H9 (cell line): ENCODE data around the gene DLAT. TPM values are rescaled to one million over a fixed set of nuclear protein-coding genes. Genes with fewer than 3 reads are reported as not detected.

Experiments
- DNase-seq: peaks from one replicate; pipeline ENCODE4 v3.0.0-alpha.2; 2017
- H2AFZ ChIP-seq: one replicate; pipeline ENCODE4 v1.6.1; 2013; ENCODE audit warnings: mild to moderate bottlenecking, low read length, control low read depth, moderate library complexity
- H2AK5ac ChIP-seq: 2 replicates; pipeline ENCODE4 v1.6.1; 2013; ENCODE audit warnings: low read length, control low read depth, mixed read lengths; ENCODE audit not compliant: insufficient read length
- H2BK120ac ChIP-seq: one replicate; pipeline ENCODE4 v1.6.1; 2013; ENCODE audit warnings: low read depth, mild to moderate bottlenecking, low read length, control low read depth, inconsistent platforms; ENCODE audit not compliant: poor library complexity, severe bottlenecking
- H2BK12ac ChIP-seq: 2 replicates; pipeline ENCODE4 v1.6.1; 2013; ENCODE audit warnings: low read length, control low read depth, mixed read lengths, low read depth; ENCODE audit not compliant: insufficient read length
- H2BK15ac ChIP-seq: 2 replicates; pipeline ENCODE4 v1.6.1; 2013; ENCODE audit warnings: low read depth, low read length, control low read depth
- H2BK20ac ChIP-seq: one replicate; pipeline ENCODE4 v1.6.1; 2013; ENCODE audit warnings: low read depth, mild to moderate bottlenecking, low read length, control low read depth, inconsistent platforms; ENCODE audit not compliant: poor library complexity, severe bottlenecking
- H2BK5ac ChIP-seq: 2 replicates; pipeline ENCODE4 v1.6.1; 2013; ENCODE audit warnings: low read length, control low read depth, mixed read lengths; ENCODE audit not compliant: insufficient read length
- H3K14ac ChIP-seq: 2 replicates; pipeline ENCODE4 v1.6.1; 2013; ENCODE audit warnings: low read length, control low read depth; ENCODE audit not compliant: insufficient read depth
- H3K18ac ChIP-seq: 2 replicates; pipeline ENCODE4 v1.6.1; 2013; ENCODE audit warnings: low read depth, mild to moderate bottlenecking, mixed read lengths, low read length, control low read depth; ENCODE audit not compliant: insufficient read length
- H3K23ac ChIP-seq: 2 replicates; pipeline ENCODE4 v1.6.1; 2013; ENCODE audit warnings: low read length, control low read depth, mixed read lengths, low read depth; ENCODE audit not compliant: insufficient read length
- H3K23me2 ChIP-seq: 2 replicates; pipeline ENCODE4 v1.6.1; 2013; ENCODE audit warnings: low read depth, mild to moderate bottlenecking, mixed read lengths, low read length, control low read depth; ENCODE audit not compliant: insufficient read length, poor library complexity, severe bottlenecking
- H3K27ac ChIP-seq: 2 replicates; pipeline ENCODE4 v1.5.1; 2013; ENCODE audit warnings: low read length, control low read depth, mixed read lengths, low read depth; ENCODE audit not compliant: insufficient read length
- H3K27me3 ChIP-seq: 2 replicates; pipeline ENCODE4 v1.6.1; 2013; ENCODE audit warnings: low read length, control low read depth, inconsistent platforms; ENCODE audit not compliant: insufficient read depth
- H3K4ac ChIP-seq: 2 replicates; pipeline ENCODE4 v1.6.1; 2013; ENCODE audit warnings: low read depth, mild to moderate bottlenecking, control low read depth, inconsistent platforms, low read length, moderate library complexity
- H3K4me1 ChIP-seq: 2 replicates; pipeline ENCODE4 v1.6.1; 2013; ENCODE audit warnings: low read length, control low read depth, inconsistent platforms; ENCODE audit not compliant: insufficient read depth
- H3K4me2 ChIP-seq: 2 replicates; pipeline ENCODE4 v1.6.1; 2013; ENCODE audit warnings: low read length, control low read depth, mixed read lengths; ENCODE audit not compliant: insufficient read length, insufficient read depth
- H3K56ac ChIP-seq: 2 replicates; pipeline ENCODE4 v1.6.1; 2013; ENCODE audit warnings: low read depth, mild to moderate bottlenecking, mixed read lengths, low read length, control low read depth; ENCODE audit not compliant: insufficient read length
- H3K79me1 ChIP-seq: 2 replicates; pipeline ENCODE4 v1.6.1; 2013; ENCODE audit warnings: low read depth, mild to moderate bottlenecking, moderate library complexity, low read length, control low read depth, inconsistent platforms; ENCODE audit not compliant: insufficient read depth, poor library complexity, severe bottlenecking
- H3K79me2 ChIP-seq: 2 replicates; pipeline ENCODE4 v1.6.1; 2013; ENCODE audit warnings: low read length, control low read depth, inconsistent platforms; ENCODE audit not compliant: insufficient read depth
- H3K9ac ChIP-seq: 2 replicates; pipeline ENCODE4 v1.6.1; 2013; ENCODE audit warnings: low read length, control low read depth, mixed read lengths; ENCODE audit not compliant: insufficient read length; ENCODE audit errors: extremely low read depth
- H3K9me3 ChIP-seq: one replicate; pipeline ENCODE4 v1.6.1; 2013; ENCODE audit warnings: low read depth, low read length, inconsistent platforms; ENCODE audit not compliant: control insufficient read depth
- H3T11ph ChIP-seq: one replicate; pipeline ENCODE4 v1.6.1; 2013; ENCODE audit warnings: mild to moderate bottlenecking, low read length, control low read depth, inconsistent platforms
- H4K20me1 ChIP-seq: one replicate; pipeline ENCODE4 v1.6.1; 2013; ENCODE audit not compliant: control insufficient read depth, insufficient read length, insufficient read depth
- H4K5ac ChIP-seq: 2 replicates; pipeline ENCODE4 v1.6.1; 2013; ENCODE audit warnings: low read depth, mild to moderate bottlenecking, mixed read lengths, low read length, control low read depth; ENCODE audit not compliant: insufficient read length
- H4K8ac ChIP-seq: replicated peaks from 2 replicates; pipeline ENCODE4 v1.6.1; 2013; ENCODE audit warnings: low read length, control low read depth, mixed read lengths, low read depth; ENCODE audit not compliant: insufficient read length
- H4K91ac ChIP-seq: 2 replicates; pipeline ENCODE4 v1.6.1; 2013; ENCODE audit warnings: low read depth, mild to moderate bottlenecking, moderate library complexity, mixed read lengths, low read length, control low read depth; ENCODE audit not compliant: insufficient read length
- H3K27ac Mint-ChIP-seq, 3 experiments: 2 replicates in 2 of 3; 3 replicates in 1 of 3; pipeline ENCODE4 v1.8.0; 2020 to 2021; ENCODE audit warnings: mixed read lengths in 3 of 3, mild to moderate bottlenecking in 1 of 3, moderate library complexity in 1 of 3
- H3K27me3 Mint-ChIP-seq: 2 replicates; pipeline ENCODE4 v1.8.0; 2021; ENCODE audit warnings: low read depth, mild to moderate bottlenecking, moderate library complexity, mixed read lengths
- H3K36me3 Mint-ChIP-seq, 3 experiments: 2 replicates in 2 of 3; 3 replicates in 1 of 3; pipeline ENCODE4 v1.8.0; 2020 to 2021; ENCODE audit warnings: low read depth in 3 of 3, mixed read lengths in 3 of 3; ENCODE audit not compliant: insufficient read depth in 1 of 3
- H3K4me1 Mint-ChIP-seq, 2 experiments: 2 replicates each; pipeline ENCODE4 v1.8.0; 2020; ENCODE audit warnings: mixed read lengths in 2 of 2
- H3K4me3 Mint-ChIP-seq, 2 experiments: 2 replicates in 1 of 2; 3 replicates in 1 of 2; pipeline ENCODE4 v1.8.0; 2020 to 2021; ENCODE audit warnings: mild to moderate bottlenecking in 2 of 2, mixed read lengths in 2 of 2, moderate library complexity in 1 of 2
- H3K9me3 Mint-ChIP-seq, 2 experiments: 2 replicates in 1 of 2; 3 replicates in 1 of 2; pipeline ENCODE4 v1.8.0; 2020; ENCODE audit warnings: mild to moderate bottlenecking in 2 of 2, mixed read lengths in 2 of 2, moderate library complexity in 1 of 2
- WGBS: extraction: QIAGEN DNeasy Blood & Tissue Kit; methylation state at CpG from one replicate; pipeline ENCODE4 v1.1.7; 2013; ENCODE audit warnings: missing lambda C conversion rate, low lambda C conversion rate, mixed read lengths; ENCODE audit not compliant: insufficient read length; ENCODE audit errors: extremely low coverage; 5-methylcytosine and 5-hydroxymethylcytosine counted together
- total RNA-seq: library from RNA; stranded (reverse); gene quantifications from 2 replicates; pipeline ENCODE4 v1.2.1, GENCODE V29; 2021
- TF ChIP-seq, protein P1 (sequence below): fragments of 200-600 bp; sonication (generic); conservative IDR thresholded peaks from 3 replicates; pipeline ENCODE4 v1.8.0; 2021; ENCODE audit warnings: antibody characterized with exemption, mild to moderate bottlenecking

The DLAT gene
- total RNA-seq, 1 experiment from 2014 or later: 58.4 TPM

- no peaks in the 10 kb centered on the region for H3K4me1 Mint-ChIP-seq
- no CpG with 5 or more reads among the region's 1 CpG for WGBS
- Histone ChIP-seq H2BK15ac (no peak overlapping the region), H3K14ac (no peak overlapping the region), H2BK12ac (no peak overlapping the region), H3K23ac (no peak overlapping the region), H3K56ac (no peak overlapping the region), H3K4me2 (no peak overlapping the region), H3K27me3 (no peaks in the 10 kb centered on the region), H3T11ph (no peak overlapping the region), H2AK5ac (no peak overlapping the region), H2AFZ (no peak overlapping the region), H3K9me3 (no peaks in the 10 kb centered on the region), H4K20me1 (no peaks in the 10 kb centered on the region), H3K18ac (no peak overlapping the region), H2BK120ac (no peak overlapping the region), H3K27ac (no peak overlapping the region), H3K4ac (no peak overlapping the region), H3K79me1 (no peaks in the 10 kb centered on the region), H4K5ac (no peak overlapping the region), H3K23me2 (no peaks in the 10 kb centered on the region), H4K8ac (no peak overlapping the region), H2BK5ac (no peak overlapping the region), H3K9ac (no peak overlapping the region), H3K79me2 (no peaks in the 10 kb centered on the region), H3K4me1 (no peaks in the 10 kb centered on the region), H4K91ac (no peak overlapping the region), H2BK20ac (no peak overlapping the region)
- H3K27me3 Mint-ChIP-seq: no peaks in the 10 kb centered on the region
- H3K9me3 Mint-ChIP-seq: no peaks in the 10 kb centered on the region
- peaks cover 0 to 19% (median 5%) of the 10 kb centered on the region in 3 experiments; a peak in 3 of 7 replicates for H3K36me3 Mint-ChIP-seq
- no peak overlapping the region for H3K4me3 Mint-ChIP-seq
- TF ChIP-seq, protein P1, sequence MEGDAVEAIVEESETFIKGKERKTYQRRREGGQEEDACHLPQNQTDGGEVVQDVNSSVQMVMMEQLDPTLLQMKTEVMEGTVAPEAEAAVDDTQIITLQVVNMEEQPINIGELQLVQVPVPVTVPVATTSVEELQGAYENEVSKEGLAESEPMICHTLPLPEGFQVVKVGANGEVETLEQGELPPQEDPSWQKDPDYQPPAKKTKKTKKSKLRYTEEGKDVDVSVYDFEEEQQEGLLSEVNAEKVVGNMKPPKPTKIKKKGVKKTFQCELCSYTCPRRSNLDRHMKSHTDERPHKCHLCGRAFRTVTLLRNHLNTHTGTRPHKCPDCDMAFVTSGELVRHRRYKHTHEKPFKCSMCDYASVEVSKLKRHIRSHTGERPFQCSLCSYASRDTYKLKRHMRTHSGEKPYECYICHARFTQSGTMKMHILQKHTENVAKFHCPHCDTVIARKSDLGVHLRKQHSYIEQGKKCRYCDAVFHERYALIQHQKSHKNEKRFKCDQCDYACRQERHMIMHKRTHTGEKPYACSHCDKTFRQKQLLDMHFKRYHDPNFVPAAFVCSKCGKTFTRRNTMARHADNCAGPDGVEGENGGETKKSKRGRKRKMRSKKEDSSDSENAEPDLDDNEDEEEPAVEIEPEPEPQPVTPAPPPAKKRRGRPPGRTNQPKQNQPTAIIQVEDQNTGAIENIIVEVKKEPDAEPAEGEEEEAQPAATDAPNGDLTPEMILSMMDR: no peak
- no peak overlapping the region; a peak in 1 of 7 replicates for H3K27ac Mint-ChIP-seq
- no peak for DNase-seq
Measured at GRCh38 chr11:112016765-112017376, 8.3 kb upstream of the DLAT start.
